PFSK-1 (cell line): ENCODE results near the gene AKAP1.

ENCODE experiments used
- POLR2AphosphoS5 ChIP-seq: IDR thresholded peaks from 2 replicates; pipeline ENCODE4 v1.6.1; 2012; ENCODE audit warnings: low read depth, mild to moderate bottlenecking, control low read depth, low read length, moderate library complexity
- SIN3A ChIP-seq: IDR thresholded peaks from 2 replicates; pipeline ENCODE4 v1.6.1; 2012; ENCODE audit warnings: mild to moderate bottlenecking, low read length, moderate library complexity, borderline replicate concordance; ENCODE audit not compliant: insufficient read depth
- TAF1 ChIP-seq: IDR thresholded peaks from 2 replicates; pipeline ENCODE4 v1.6.1; 2012; ENCODE audit warnings: low read length, control low read depth, borderline replicate concordance; ENCODE audit not compliant: insufficient read depth
- TF ChIP-seq, protein P1 (sequence below), 2 experiments: IDR thresholded peaks; 2 replicates each; pipeline versions ENCODE4 v1.6.1 to v1.8.0; 2011 to 2012; ENCODE audit warnings: low read depth in 2 of 2, low read length in 2 of 2, control low read depth in 1 of 2, inconsistent platforms in 1 of 2, mild to moderate bottlenecking in 1 of 2, moderate library complexity in 1 of 2; ENCODE audit not compliant: insufficient read depth in 1 of 2

GRCh38 chr17:57154921-57155320 is 69.9 kb downstream of the AKAP1 start:
- TF ChIP-seq SIN3A (no peak), TAF1 (no peak), POLR2AphosphoS5 (no peak)
- TF ChIP-seq, protein P1, sequence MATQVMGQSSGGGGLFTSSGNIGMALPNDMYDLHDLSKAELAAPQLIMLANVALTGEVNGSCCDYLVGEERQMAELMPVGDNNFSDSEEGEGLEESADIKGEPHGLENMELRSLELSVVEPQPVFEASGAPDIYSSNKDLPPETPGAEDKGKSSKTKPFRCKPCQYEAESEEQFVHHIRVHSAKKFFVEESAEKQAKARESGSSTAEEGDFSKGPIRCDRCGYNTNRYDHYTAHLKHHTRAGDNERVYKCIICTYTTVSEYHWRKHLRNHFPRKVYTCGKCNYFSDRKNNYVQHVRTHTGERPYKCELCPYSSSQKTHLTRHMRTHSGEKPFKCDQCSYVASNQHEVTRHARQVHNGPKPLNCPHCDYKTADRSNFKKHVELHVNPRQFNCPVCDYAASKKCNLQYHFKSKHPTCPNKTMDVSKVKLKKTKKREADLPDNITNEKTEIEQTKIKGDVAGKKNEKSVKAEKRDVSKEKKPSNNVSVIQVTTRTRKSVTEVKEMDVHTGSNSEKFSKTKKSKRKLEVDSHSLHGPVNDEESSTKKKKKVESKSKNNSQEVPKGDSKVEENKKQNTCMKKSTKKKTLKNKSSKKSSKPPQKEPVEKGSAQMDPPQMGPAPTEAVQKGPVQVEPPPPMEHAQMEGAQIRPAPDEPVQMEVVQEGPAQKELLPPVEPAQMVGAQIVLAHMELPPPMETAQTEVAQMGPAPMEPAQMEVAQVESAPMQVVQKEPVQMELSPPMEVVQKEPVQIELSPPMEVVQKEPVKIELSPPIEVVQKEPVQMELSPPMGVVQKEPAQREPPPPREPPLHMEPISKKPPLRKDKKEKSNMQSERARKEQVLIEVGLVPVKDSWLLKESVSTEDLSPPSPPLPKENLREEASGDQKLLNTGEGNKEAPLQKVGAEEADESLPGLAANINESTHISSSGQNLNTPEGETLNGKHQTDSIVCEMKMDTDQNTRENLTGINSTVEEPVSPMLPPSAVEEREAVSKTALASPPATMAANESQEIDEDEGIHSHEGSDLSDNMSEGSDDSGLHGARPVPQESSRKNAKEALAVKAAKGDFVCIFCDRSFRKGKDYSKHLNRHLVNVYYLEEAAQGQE (IDR thresholded peaks at IDR 0.05; ENCODE audit: insufficient read depth in 1 of 2, low read depth in 2 of 2, low read length in 2 of 2): no peak
